ENCODE data around the gene RASAL3. TPM values are rescaled to one million over a fixed set of nuclear protein-coding genes. Genes with fewer than 3 reads are reported as not detected.

RASAL3 gene
- total and polyA plus RNA-seq, 12 donors = 1.1 to 20.5 (median 5.4) TPM

DNA sequence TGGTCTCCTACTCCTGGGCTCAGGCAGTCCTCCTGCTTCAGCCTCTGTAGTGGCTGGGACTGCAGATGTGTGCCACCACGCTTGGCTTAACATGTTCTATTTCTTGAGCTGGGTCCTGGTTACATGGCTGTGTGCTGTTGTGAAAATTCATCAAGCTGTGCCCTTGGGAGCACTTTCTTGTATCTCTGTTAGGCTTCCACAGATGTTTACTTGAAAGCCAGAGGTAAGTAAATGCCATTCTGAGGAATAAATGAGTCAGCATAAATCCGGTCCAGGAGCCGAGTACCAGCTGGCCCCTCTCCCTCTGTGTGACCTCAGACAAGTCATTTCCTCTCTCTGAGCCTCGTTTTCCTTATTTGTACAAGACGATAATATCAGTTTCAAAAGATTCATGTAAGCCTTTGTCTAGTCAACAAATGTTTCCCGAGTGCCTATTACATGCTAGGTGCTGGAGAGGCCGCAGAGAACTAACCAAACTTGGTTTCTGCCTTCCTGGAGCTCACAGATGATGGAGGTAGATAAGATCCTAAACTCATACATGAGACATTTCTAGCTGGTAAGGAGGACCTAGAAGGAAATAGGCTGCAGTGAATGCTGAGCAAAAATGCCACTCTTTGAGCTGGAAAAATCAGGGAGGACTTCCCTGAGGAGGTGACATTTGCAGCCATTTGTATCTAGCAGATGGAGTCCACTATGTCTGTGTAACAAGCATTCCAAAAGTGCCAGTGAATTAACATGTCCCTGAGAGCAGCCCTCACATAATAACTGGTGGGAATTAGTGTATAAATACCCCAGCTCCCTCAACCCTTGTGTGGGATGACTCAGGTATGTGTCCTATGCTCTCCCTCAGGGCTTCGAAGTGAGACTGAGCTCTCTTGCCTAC is 2.7 kb upstream of the RASAL3 start:
- Histone ChIP-seq H3K27me3 (peaks cover 30% of the 10 kb centered on the region), H3K4me1 (replicated peaks in 1 of 2) (peaks cover 0 to 11% of the 10 kb centered on the region in 2 donors), H3K27ac (no peak overlapping the region), H3K36me3 (replicated peaks in 1 of 2) (no peaks in the 10 kb centered on the region), H3K4me3 (no peak overlapping the region), H3K9me3 (replicated peaks in 1 of 3) (no peaks in the 10 kb centered on the region)
- WGBS, 4 donors = 21 to 35% (median 31%) methylated on average over 7 to 8 of the region's 8 CpGs
- no peak for DNase-seq
- intact Hi-C loops (cut with DNase I) = no loop called here
- TF ChIP-seq POLR2A (IDR thresholded peaks at IDR 0.05) = no peak
- TF ChIP-seq, protein P1, sequence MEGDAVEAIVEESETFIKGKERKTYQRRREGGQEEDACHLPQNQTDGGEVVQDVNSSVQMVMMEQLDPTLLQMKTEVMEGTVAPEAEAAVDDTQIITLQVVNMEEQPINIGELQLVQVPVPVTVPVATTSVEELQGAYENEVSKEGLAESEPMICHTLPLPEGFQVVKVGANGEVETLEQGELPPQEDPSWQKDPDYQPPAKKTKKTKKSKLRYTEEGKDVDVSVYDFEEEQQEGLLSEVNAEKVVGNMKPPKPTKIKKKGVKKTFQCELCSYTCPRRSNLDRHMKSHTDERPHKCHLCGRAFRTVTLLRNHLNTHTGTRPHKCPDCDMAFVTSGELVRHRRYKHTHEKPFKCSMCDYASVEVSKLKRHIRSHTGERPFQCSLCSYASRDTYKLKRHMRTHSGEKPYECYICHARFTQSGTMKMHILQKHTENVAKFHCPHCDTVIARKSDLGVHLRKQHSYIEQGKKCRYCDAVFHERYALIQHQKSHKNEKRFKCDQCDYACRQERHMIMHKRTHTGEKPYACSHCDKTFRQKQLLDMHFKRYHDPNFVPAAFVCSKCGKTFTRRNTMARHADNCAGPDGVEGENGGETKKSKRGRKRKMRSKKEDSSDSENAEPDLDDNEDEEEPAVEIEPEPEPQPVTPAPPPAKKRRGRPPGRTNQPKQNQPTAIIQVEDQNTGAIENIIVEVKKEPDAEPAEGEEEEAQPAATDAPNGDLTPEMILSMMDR (IDR thresholded peaks at IDR 0.05) = no peak

DNA sequence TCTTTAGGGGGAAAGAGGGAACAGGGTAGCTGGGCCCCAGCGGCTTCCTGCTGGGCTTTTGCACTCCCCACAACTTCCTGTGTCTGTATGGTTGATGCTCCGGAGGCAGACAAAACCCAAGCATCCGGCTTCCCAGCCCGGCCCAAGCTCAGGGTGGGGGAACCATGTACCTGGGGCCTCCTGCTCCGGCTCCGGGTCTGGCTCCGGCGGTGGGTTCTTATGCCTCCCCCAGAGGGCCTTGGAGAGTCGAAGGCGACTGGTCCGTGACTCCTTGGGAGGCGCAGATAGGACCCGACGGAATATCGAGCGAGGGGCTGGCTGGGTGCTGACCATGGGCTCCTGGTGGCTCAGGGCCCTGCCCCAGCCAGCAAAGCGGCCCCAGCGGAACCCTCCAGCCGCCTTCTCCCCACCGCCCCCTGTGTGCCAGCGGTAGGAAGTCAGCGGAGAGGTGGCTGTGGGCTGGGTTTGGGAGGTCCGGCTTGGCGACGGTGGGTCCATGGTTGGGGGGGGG is 428 bp downstream of the RASAL3 start:
- Histone ChIP-seq H3K4me1 (replicated peaks in 1 of 2) (peaks cover 0 to 5% of the 10 kb centered on the region in 2 donors), H3K27me3 (peaks cover 15% of the 10 kb centered on the region), H3K4me3 (peak overlapping the region in 2 of 4 donors; percentile 4 to 48), H3K27ac (peak overlapping the region in 3 of 5 donors; percentile 23 to 68 (median 44)), H3K9me3 (replicated peaks in 1 of 3) (no peaks in the 10 kb centered on the region), H3K36me3 (replicated peaks in 1 of 2) (no peaks in the 10 kb centered on the region)
- 24 to 36% (median 35%) methylated on average over 8 to 25 of the region's 25 CpGs; no CpG with 5 or more reads in 1 of the 4 donors for WGBS, 4 donors
- intact Hi-C loops (cut with DNase I) = no loop called here
- TF ChIP-seq POLR2A (IDR thresholded peaks at IDR 0.05) = no peak
- TF ChIP-seq, protein P1 (IDR thresholded peaks at IDR 0.05) = no peak
- DNase-seq = no peak

DNA sequence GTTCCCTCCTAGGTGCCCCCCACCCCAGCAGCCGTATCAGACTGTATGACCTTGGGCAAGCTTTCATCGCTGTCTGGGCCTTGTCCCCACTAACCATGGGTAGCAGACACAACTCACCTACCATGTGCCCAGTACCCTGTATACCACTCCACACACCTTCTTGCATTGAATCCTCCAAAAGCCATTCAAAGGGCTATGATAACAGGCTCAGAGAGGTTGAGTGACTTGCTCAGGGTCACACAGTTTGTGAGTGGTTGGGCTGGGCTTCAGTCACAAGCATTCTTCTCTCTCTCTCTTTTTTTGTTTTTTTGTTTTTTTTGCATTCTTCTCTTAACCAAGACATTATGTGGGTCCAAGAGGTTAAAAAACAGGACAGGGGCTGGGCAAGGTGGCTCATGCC is 2.6 kb downstream of the RASAL3 start:
- Histone ChIP-seq H3K27ac (no peak overlapping the region), H3K9me3 (replicated peaks in 1 of 3) (no peaks in the 10 kb centered on the region), H3K36me3 (replicated peaks in 1 of 2) (no peaks in the 10 kb centered on the region), H3K4me1 (replicated peaks in 1 of 2) (peaks cover 0 to under 1% of the 10 kb centered on the region in 2 donors), H3K27me3 (peaks cover 17% of the 10 kb centered on the region), H3K4me3 (no peak overlapping the region)
- 50 to 69% (median 56%) methylated on average over 1 to 2 of the region's 2 CpGs for WGBS, 4 donors
- no peak for TF ChIP-seq POLR2A (IDR thresholded peaks at IDR 0.05)
- TF ChIP-seq, protein P1 (IDR thresholded peaks at IDR 0.05) = no peak
- intact Hi-C loops (cut with DNase I) = no loop called here
- DNase-seq = no peak

DNA sequence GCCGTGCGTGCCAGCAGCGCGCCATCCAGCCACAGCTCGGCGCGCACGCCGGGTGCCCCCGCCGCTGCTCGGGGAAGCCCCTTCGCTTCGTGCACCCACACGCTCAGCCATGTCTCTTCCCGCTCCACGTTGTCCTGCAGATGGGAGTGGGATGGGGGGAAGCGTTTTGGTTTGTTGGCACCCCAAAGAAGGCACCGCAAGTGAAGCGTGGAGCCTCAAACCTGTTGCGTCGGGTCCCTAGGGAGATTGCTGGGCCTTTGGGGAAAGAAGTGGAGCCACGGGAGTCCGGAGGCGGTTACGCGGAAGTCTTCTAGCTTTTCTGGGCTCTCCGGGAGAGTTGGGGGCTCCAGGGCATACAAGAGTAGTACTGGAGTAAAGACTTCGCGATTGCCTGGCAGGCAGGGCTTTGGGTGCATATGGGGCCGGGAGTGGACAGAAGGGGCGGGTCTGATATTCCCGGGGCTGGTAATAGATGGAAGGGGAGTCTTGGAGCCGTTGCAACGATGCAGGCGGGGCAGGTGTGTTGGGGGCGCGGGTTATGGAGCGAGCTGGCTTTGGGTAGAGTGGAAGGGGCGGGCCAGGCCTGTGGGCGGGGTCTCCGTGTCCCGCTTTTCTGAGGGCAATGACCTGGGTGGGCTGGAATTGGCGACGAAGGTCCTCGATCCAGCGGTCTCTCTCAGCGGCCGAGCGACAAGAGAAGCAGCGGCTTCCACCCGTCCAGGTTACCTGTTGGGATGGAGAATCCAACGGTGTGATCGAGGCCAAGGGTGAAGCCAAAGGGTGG is 6.5 kb downstream of the RASAL3 start:
- no peaks in the 10 kb centered on the region for H3K9me3 ChIP-seq (replicated peaks in 1 of 3)
- intact Hi-C loops (cut with DNase I) = loop anchor here in 1 of 2 donors (10.0 kb wide), 1 partner anchor 97 kb away; no protein-coding TSS in a partner anchor
- DNase-seq = no peak
- 25 to 52% (median 29%) methylated on average over 26 to 54 of the region's 54 CpGs for WGBS, 4 donors
- H3K4me3 ChIP-seq = no peak overlapping the region
- no peak for TF ChIP-seq POLR2A (IDR thresholded peaks at IDR 0.05)
- TF ChIP-seq, protein P1 (IDR thresholded peaks at IDR 0.05) = no peak
- H3K27me3 ChIP-seq = peaks cover 21% of the 10 kb centered on the region
- H3K4me1 ChIP-seq (replicated peaks in 1 of 2) = peaks cover 0 to 1% of the 10 kb centered on the region in 2 donors
- H3K27ac ChIP-seq = no peak overlapping the region
- H3K36me3 ChIP-seq (replicated peaks in 1 of 2) = no peaks in the 10 kb centered on the region
